Breast epithelium (tissue), 4 donors: ENCODE results near the gene SERTAD1. TPM values are rescaled to one million over a fixed set of nuclear protein-coding genes. Genes with fewer than 3 reads are reported as not detected.
A peak's percentile ranks its signal among the peaks of the same experiment; 100 is the strongest.

Experiments
- DNase-seq, 2 donors: peaks; one replicate each; pipeline ENCODE4 v3.0.0-alpha.2; 2019; ENCODE audit warnings: low spot score in 2 of 2
- H3K27ac ChIP-seq, 2 donors: fragments of 200-600 bp; sonication (generic) in 1 of 2; one replicate each; pipeline ENCODE4 v1.5.1; 2016 to 2019; ENCODE audit warnings: mild to moderate bottlenecking in 1 of 2
- H3K27me3 ChIP-seq, 2 donors: fragments of 200-600 bp; sonication (generic) in 1 of 2; one replicate each; pipeline versions ENCODE4 v1.5.1 to v1.6.0; 2017 to 2019; ENCODE audit warnings: control low read depth in 1 of 2, mild to moderate bottlenecking in 1 of 2
- H3K36me3 ChIP-seq: fragments of 200-600 bp; one replicate; pipeline ENCODE4 v1.5.1; 2019
- H3K4me1 ChIP-seq, 2 donors: fragments of 200-600 bp; sonication (generic); one replicate each; pipeline ENCODE4 v1.5.1; 2016 to 2019; ENCODE audit warnings: control low read depth in 1 of 2
- H3K4me3 ChIP-seq, 3 donors: fragments of 200-600 bp; sonication (generic); 1 replicate in 2 of 3; 2 replicates in 1 of 3; pipeline ENCODE4 v1.5.1; 2016 to 2019; ENCODE audit warnings: mild to moderate bottlenecking in 3 of 3, moderate library complexity in 2 of 3
- H3K9me3 ChIP-seq, 2 donors: fragments of 200-600 bp; sonication (generic) in 1 of 2; one replicate each; pipeline ENCODE4 v1.5.1; 2016 to 2019; ENCODE audit warnings: control low read depth in 1 of 2
- CTCF ChIP-seq, 3 donors: fragments of 450-650 bp; IDR thresholded peaks; one replicate each; pipeline ENCODE4 v1.5.1; 2016 to 2017; ENCODE audit warnings: antibody characterized with exemption in 3 of 3, mild to moderate bottlenecking in 3 of 3, moderate library complexity in 3 of 3
- POLR2A ChIP-seq: fragments of 450-650 bp; IDR thresholded peaks from one replicate; pipeline ENCODE4 v1.6.1; 2016; ENCODE audit warnings: antibody characterized with exemption, mild to moderate bottlenecking, moderate library complexity
- POLR2AphosphoS5 ChIP-seq, 3 donors: sonication (generic); formaldehyde crosslinking; IDR thresholded peaks; one replicate each; pipeline ENCODE4 v1.6.1; 2017; ENCODE audit warnings: antibody characterized with exemption in 3 of 3
- intact Hi-C: fragments of 100-400 bp; cut with DNase I; formaldehyde crosslinking; loops from one replicate; pipeline ENCODE4 v1.15.1; 2023; ENCODE audit warnings: low total_unique reads
- total RNA-seq, 3 donors: library from RNA; depleted of rRNA; stranded (reverse); fragments of >200 nt; gene quantifications; one replicate each; pipeline ENCODE4 v1.1.0, GENCODE V29; 2016

Gene SERTAD1
- total RNA-seq, 3 donors from 2014 or later: 10.4 to 25.3 (median 18.0) TPM

GRCh38 chr19:40466985-40467734 lies 41.4 kb upstream of the SERTAD1 start, which contains the start of gene SPTBN4:
Gene SPTBN4 (plus strand): TSS chr19:40467001. CDS start chr19:40472622, 5,621 bp downstream.
- no peaks in the 10 kb centered on the region for H3K27me3 ChIP-seq
- peak within 1 kb of the TSS; percentile 92 to 97 for H3K27ac ChIP-seq
- H3K4me1 ChIP-seq: peaks cover 3 to 19% of the 10 kb centered on the region in 2 donors
- H3K9me3 ChIP-seq: no peaks in the 10 kb centered on the region
- no peak for DNase-seq
- no peaks in the 10 kb centered on the region for H3K36me3 ChIP-seq
- peak within 1 kb of the TSS; percentile 61 to 78 (median 78) for H3K4me3 ChIP-seq
- intact Hi-C loops: no loop called here
- TF ChIP-seq CTCF (IDR thresholded peaks at IDR 0.05): no peak
- TF ChIP-seq POLR2A: no peak

- peak; percentile 43 to 65 for DNase-seq
- no peaks in the 10 kb centered on the region for H3K36me3 ChIP-seq
- intact Hi-C loops: no loop called here
- peak overlapping the region; percentile 92 to 97 for H3K27ac ChIP-seq
- no peaks in the 10 kb centered on the region for H3K9me3 ChIP-seq
- peak overlapping the region; percentile 61 to 78 (median 78) for H3K4me3 ChIP-seq
- H3K27me3 ChIP-seq: no peaks in the 10 kb centered on the region
- peaks cover 3 to 19% of the 10 kb centered on the region in 2 donors for H3K4me1 ChIP-seq
- TF ChIP-seq POLR2AphosphoS5 (IDR thresholded peaks at IDR 0.05) (peak; percentile 28 to 43 (median 32)), CTCF (IDR thresholded peaks at IDR 0.05) (no peak)
Observed at GRCh38 chr19:40466219-40466984, 40.6 kb upstream of the SERTAD1 start.

- H3K9me3 ChIP-seq: no peaks in the 10 kb centered on the region
- H3K36me3 ChIP-seq: no peaks in the 10 kb centered on the region
- TF ChIP-seq CTCF (IDR thresholded peaks at IDR 0.05) (peak in 1 of 3 donors; percentile 11), POLR2A (peak; percentile 83), POLR2AphosphoS5 (IDR thresholded peaks at IDR 0.05) (peak; percentile 85 to 96 (median 92))
- intact Hi-C loops: no loop called here
- H3K27ac ChIP-seq: peak within 1 kb of the TSS; percentile 92 to 97
- peak; percentile 100 for DNase-seq
- H3K4me1 ChIP-seq: peaks cover 3 to 19% of the 10 kb centered on the region in 2 donors
- H3K27me3 ChIP-seq: no peaks in the 10 kb centered on the region
- peak within 1 kb of the TSS; percentile 61 to 78 (median 78) for H3K4me3 ChIP-seq
Observed at GRCh38 chr19:40465557-40466218, 39.9 kb upstream of the SERTAD1 start, which contains the start of gene BLVRB. Gene BLVRB (minus strand): TSS chr19:40465745. CDS start chr19:40465688, 57 bp downstream.

- peaks cover 3 to 19% of the 10 kb centered on the region in 2 donors for H3K4me1 ChIP-seq
- peak overlapping the region; percentile 61 to 78 (median 78) for H3K4me3 ChIP-seq
- TF ChIP-seq POLR2AphosphoS5 (IDR thresholded peaks at IDR 0.05) (no peak), CTCF (IDR thresholded peaks at IDR 0.05) (peak in 1 of 3 donors; percentile 16)
- DNase-seq: peak in 1 of 2 donors; percentile 73
- H3K27ac ChIP-seq: peak overlapping the region; percentile 92 to 97
- intact Hi-C loops: no loop called here
- no peaks in the 10 kb centered on the region for H3K27me3 ChIP-seq
- no peaks in the 10 kb centered on the region for H3K36me3 ChIP-seq
- H3K9me3 ChIP-seq: no peaks in the 10 kb centered on the region
Observed at GRCh38 chr19:40465025-40465556, 39.3 kb upstream of the SERTAD1 start.
